CD4-positive, alpha-beta T cell treated with Interleukin-15 for 1 hour (primary cell): ENCODE data around the gene PIM1.
"Not testable (repeated sequence)": the region's sequence is repeated elsewhere in the genome, so short reads cannot be mapped to it uniquely, and the experiment has no call there.

Source experiments
- DNase-seq: peaks from one replicate; pipeline ENCODE4 v3.0.0-alpha.2; 2020

PIM1 gene

DNA sequence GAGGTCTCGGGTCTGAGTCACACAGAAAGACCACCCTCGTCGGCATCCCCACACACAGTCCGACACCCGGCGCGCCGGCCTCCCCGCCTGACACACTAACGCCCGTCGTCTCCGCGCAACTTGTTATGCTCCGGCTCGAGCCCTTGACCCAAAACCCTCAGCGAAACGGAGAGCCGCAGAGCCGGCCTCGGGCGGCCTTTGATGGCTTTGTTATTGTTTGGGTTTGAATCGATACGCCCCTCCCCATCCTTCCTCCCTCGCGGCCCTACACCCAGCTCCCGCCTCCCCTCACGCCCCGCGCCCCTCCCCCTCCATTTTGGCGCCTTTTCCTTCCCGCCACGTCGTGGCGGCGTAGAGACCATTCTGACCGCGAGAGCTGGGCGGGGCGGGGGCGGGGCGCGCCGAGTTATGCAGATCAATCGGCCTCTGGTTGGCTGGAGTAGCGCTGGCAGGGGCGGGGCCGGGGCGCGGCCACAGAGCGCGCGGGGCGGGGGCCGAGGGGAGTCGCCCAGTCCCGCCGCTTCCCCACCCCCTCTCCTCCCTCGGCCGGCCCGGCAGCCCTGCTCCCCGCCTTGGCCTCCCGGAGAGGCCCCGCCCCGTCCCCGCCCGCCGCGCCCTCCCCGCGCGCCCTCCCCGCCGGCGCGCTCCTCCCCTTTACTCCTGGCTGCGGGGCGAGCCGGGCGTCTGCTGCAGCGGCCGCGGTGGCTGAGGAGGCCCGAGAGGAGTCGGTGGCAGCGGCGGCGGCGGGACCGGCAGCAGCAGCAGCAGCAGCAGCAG lies at the start of gene PIM1:
Gene PIM1 (plus strand): TSS at position 657 of the 777 bp plus-strand sequence. CDS start 424 bp downstream, outside the sequence.
- DNase-seq: peak; percentile 99

DNA sequence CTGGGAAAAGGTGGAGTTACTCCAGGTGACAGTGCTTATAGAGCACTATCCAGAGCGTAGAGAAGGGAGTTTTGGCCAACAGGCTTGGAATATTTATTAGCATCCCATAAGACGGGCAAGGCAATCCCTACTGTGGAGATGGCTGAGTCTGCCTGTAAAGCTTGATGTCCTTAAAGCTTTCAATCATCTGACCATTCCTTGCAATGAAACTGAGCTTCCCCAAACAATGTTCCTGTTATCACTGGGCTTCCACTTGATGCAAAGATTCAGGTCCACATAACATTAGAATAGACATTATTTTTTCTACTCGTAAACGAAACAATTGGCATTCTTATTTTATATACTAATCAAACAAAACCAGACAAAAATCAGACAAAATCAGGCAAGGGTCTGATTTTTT lies 48.4 kb upstream of the PIM1 start:
- DNase-seq: no peak

DNA sequence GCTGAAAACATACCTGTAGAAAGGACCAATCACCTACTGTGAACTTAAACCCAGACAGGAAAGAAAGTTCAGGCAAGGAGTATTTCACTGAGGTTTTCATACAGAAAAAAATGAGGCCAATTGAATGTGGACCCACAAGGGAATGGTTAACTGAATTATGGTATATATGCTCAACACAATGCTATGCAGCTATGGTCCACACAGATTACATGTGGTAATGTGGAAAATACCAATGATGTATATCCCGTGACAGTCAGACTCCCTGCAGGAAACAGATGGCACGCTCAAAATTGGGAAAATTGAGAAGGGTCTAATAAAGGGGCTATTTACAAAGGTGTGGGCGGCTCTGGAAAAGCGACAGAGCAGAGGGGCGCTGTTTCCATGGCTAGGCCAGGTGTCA lies 47.1 kb upstream of the PIM1 start:
- no peak for DNase-seq

DNA sequence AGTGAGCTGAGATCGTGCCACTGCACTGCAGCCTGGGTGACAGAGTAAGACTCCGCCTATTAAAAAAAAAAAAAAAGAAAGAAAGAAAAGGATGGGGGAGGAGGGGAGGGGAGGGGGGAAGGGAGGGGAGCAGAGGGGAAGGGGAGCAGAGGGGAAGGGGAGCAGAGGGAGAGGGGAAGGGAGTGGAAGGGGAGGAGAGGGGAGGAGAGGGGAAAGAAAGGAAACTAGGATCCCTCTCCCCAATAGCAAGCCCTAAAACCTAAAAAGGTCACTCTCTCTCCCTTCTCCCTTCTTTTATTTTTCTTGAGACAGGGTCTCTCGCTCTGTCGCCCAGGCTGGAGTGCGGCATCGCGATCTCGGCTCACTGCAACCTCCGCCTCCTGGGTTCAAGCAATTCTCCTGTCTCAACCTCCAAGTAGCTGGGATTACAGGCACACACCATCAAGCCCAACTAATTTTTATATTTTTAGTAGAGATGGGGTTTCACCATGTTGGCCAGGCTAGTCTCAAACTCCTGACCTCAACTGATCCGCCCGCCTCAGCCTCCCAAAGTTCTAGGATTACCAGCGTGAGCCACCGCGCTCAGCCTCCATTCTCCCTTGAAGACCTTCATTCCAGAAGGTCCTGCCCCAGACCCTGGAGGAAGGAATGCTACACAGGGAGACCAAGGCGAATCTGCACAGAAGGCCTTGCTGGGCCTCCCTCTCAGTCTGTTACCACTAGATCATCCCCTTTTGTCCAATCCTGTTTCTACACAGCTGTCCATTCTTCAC lies 45.8 kb upstream of the PIM1 start:
- DNase-seq: no peak

DNA sequence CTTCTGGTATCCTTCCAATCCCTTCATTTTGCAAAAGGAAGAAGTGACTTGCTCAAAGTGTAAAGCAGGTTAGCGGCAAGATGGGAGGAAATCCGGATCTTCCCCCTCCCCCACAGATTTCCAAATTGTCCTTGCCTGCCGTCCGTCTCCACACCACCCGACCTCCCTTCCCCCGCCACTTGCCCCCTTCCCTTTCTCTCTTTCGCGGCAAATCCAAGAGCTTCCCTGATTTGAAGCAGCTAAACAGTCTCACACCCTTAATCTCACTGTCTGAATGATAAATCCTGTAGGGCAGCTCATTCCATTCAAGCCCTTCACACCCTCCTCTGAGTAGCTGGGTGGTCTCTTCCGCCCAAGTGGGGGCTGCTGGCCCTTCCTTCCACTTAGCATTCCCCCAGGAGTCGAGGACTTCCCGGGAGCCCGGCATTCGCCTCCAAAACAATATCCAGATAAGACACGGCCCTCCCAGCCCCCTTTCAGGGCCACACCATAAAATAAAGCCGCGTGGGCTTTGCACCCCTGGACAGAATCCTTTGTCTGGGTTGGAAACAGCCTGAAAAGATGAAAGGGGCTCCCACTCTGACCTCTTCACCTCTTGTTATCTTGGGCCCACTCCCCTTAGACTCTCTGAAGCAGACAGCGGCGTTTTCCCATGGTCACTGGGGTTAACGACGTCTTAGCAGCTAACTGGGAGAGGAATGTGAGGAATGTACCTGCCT lies 44.0 kb upstream of the PIM1 start:
- DNase-seq: no peak

DNA sequence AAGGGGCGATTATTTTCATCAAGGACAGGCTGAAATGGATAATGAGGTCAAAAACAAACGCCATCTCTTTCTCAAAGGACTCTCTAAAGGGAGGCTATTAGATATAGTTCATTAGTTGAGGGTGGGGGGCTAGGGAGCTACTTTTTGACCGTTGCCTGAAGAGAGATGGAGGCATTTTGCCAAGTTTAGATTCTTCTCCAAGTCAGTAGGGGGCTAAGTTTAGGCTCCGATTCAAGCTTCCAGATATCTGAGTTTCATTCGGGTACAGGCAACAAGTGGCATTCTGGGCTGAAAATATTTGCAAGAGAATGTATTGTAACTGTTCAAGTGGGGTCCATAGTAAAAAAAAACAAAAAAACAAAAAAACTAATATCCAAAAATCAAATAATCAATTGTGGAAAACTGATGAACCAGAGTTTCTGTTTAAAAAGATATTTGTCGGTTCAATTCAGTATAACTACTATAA lies 43.4 kb upstream of the PIM1 start:
- no peak for DNase-seq

DNA sequence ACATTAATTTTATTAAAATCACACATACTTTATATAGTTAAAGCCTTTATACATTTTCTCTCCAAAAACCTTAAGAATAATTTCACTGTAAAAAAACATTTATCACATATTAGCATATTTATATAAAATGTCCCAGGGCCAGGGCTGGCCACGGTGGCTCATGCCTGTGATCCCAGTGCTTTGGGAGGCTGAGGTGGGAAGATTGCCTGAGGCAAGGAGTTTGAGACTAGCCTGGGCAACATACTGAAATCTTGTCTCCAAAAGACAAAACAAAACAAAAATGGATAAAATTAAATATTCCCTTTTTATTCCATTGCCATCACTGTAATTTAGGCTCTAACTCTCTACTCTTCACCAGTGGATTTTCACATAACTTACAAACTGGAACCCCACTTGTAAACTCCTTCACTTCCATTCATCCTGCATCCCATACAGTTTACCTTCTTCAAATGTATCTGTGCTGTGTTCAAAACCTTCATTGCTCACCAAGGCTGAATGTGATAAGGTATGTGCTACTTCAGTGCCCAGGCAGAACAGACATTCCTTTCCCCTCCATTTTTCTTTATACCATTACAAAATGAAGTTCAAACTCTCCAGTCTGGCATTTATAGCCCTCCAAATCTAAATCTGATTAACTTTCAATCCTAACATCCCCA lies 42.9 kb upstream of the PIM1 start:
- DNase-seq: no peak

DNA sequence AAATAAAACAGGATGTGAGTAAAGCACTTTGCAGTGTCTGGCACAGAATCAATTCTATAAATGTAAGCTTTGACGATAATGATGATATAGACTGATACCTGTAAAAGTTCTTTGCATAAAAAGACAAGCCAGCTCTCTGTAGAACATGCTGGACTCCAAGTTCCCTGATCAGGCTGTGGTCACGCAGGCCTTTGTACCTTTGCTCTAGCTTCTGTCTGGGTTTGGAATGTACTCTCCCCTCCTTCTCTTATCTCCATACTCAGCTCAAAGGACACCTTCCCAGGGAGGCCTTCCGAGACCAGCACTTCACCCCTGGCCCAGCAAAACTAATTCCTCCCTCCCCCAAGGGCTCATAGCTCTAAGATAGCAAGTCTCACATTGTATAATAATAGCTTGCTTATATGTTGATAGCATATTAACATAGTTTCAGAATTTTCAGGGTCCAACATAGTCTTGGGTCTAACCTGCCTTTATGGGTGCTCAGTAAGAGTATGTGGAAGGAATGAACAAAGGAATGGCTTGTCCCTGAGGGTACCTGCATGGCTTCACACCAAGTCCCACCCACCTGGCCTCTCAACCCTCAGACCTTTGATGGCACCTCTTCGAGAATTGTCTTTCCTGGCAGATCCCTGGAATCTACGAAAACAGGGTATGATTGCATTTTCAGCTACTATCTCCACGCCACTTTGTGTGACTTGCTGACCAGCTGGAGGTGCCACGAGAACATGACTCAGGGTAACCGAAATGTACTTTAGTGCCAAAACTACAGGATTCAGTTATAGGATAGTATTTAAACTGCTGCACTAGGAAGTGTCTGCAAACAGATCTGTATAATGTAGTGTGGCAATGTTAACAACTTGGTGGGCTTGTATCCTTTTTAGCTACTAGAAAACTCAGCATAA lies 41.7 kb upstream of the PIM1 start:
- no peak for DNase-seq

DNA sequence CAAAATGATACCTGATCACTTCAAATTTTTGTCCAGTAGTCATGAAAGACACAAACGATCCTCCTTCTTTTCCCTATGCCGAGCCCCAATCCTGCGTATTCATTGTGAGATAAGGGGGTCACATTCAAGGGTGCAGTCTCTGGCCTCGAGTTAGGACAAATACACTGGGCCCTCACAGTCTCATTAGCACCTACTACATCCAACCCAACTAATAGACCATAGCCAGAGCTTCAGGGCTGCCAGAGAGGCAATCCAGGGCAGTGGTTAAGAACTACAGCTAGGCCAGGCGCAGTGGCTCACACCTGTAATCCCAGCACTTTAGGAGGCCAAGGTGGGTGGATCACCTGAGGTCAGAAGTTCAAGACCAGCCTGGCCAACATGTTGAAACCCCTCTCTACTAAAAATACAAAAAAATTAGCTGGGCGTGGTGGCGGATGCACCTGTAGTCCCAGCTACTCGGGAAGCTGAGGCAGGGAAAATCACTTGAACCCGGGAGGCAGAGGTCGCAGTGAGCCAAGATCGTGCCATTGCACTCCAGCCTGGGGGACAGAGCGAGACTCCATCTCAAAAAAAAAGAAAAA lies 41.0 kb upstream of the PIM1 start:
- not testable (repeated sequence) for DNase-seq

DNA sequence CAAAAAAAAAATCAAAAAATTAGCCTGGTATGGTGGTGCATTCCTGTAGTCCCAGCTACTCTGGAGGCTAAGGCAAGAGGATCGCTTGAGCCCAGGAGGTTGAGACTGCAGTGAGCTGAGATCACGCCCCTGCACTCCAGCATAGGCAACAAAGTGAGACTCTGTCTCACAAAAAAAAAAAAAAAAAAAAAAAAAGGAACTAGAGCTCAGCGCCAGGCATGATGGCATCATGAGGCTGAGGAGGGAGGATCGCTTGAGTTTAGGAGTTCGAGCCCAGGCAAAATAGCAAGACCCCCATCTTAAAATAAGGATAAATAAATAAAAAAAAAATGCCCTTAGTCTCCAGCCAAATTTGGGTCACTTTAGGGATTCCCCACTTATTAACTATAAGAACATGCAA lies 40.4 kb upstream of the PIM1 start:
- no peak for DNase-seq

DNA sequence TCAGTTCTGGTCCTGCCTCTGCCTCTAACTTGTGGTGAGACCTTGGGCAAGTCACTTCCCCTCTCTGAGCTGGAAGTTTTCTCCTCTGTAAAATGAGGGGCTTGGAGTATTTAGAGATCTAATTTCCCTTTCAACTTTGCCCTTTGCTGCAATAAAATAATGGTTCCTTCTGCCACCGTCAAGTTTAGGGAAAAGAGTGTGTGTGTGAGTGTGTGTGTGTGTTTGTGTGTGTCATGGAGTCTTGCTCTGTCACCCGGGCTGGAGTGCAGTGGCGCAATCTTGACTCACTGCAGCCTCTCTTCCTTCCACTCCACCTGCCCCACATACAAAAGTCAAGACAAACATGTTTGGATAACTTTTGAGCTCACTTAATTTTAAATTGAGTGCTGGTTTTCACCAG lies 39.2 kb upstream of the PIM1 start:
- peak; percentile 65 for DNase-seq

DNA sequence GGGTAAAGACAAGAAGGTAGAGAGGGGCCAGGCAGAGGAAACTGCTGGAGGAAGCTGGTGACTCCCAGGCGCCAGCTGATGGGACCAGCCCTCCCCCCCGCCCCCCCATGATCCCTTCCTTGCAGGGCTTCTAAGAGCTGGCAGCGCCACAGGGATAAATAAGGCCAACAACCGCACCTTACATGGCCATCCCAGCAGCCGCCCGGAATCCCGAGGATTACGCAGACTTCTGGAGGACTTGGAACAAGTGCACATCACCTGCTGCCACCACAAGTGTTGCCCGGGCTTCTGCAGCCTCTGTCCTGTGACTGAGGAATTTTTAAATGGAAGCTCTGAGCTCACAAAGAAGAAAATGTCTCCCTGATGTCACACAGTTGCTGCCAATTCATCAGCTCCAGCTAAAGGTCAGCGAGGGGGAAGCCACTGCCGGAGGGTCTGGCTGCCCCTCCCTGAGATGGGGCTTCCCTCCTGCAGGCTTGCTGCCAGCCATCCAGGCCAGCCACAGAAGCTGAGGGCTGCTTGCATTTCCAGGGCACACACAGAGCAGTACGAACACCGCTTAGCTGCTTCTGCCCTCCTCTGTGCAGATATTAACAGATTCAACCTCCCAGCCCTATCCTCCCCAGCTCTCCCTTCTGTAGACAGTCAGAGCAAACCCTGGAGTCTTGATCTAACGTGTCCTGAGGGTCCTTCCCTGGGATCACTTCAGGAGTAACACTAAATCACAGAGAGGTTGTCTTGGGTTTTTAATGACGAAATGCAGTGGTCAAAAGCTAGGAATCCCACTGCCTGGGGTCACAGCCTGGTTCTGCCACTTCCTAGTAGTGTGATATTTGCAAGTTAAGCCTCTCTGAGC lies 38.6 kb upstream of the PIM1 start:
- DNase-seq: no peak

DNA sequence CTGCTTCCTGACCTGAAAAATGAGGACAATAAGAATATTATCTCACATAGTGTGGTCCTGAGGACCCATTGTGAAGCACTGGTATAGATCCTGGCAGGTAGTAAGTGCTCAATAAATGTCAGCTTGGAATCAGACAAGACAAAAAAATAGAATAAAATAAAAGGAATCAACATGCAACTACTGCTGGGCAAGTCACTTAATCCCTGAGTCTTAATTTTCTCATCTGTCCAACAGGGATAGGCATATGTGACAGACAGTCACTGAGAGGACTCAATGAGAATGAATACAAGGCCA lies 38.0 kb upstream of the PIM1 start:
- DNase-seq: no peak

DNA sequence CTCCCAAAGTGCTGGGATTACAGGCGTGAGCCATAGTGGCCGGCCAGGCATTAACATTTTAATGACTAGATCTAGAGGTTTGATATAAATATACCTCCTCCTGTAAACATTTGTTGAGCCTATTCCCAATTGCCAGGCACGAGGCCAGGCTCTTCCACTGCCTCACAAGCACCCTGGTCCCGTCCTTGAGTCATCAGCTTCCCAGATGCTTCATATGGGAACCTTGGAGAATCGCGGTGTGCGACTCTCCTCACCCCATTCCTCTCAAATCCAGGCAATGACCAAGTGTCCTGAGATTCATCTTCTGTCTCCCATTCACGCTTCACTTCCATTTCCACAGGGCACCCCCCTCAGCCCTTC lies 35.9 kb upstream of the PIM1 start:
- DNase-seq: no peak

DNA sequence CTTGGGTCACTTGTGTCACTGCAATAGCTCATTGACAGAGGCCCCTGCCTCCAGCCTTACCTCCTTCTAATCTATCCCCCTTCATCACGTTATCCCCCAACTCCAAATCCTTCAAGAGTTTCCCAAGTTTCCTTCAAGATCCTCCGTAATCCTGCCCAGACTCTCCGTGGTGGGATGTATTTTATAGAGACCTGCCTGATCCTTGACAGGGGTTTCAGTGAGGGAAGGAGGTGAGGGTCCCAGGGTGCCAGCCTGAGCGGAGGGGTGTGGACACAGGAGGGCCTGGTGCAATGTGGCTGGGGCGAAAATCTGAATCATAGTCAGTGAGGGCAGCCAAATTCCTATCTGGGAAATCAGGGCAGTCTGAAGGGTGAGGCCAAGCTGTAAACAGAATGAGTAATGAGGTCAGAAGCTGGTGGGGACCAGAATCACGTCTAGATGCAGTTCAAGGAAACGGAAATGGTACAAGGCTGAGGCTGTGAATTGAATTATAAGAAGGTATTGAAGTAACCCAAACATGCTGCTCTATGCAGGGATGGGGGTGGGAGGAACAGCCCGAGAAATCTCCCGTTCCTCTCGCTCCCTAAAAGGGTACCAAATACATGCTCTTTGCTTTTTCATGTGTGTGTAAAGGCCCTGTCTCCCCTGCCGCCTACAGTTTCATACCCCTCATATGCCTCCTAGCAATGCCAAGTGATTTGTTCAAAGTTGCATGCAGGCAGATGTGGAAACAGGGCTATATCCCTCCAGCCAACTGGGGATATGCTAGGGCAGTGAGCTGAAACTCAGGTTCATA lies 35.4 kb upstream of the PIM1 start:
- peak; percentile 47 for DNase-seq

DNA sequence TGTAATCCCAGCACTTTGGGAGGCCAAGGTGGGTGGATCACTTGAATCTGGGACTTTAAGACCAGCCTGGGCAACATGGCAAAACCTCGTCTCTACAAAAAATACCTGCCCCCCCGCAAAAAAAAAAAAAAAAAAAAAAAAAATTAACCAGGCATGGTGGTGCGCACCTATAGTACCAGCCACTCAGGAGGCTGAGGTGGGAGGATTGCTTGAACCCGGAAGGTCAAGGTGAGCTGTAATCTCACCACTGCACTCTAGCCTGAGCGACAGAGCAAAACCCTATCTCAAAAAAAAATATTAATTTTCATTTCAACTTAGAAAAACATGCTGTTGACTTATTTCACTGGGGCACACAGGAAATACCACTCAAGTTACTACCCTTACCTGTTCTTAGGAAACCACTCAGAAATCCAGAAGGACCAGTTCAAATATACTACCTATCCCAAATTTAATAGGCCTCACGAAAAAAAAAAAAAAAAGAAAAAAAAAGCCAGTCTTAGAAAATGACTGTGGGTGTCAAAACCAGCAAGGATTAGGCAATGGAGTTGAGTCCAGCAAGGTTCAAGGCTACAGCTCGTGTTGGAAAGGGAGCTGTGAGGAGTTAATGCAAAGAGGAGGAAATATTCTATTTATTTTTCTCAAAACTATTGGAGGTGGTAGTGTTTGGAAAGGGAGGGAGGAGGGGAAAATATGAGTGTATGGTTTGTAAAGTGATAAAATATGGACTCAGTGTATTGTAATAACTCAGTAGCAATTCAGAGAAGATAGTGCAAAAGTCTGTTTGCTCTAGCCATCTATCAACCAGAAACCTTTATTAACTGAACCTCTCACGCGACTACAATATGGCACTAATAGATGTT lies 33.9 kb upstream of the PIM1 start:
- no peak for DNase-seq

DNA sequence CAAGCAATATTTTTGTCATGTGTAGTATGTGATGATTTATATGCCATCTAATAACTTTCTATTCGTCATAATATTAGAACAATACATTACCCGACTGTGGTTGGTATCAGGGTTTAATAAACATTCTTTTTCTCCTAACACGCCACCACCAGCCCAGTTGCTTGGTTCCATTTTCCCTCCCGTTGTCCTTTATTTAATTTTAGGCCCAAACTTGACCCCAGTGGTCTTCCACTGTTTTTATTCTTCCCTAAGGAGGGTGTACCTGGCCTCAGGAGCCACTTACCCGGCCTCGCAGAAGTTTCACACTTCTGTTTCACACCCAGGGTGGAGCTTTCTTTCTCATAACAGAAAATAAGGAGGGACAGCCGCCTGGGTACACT lies 33.1 kb upstream of the PIM1 start:
- no peak for DNase-seq

DNA sequence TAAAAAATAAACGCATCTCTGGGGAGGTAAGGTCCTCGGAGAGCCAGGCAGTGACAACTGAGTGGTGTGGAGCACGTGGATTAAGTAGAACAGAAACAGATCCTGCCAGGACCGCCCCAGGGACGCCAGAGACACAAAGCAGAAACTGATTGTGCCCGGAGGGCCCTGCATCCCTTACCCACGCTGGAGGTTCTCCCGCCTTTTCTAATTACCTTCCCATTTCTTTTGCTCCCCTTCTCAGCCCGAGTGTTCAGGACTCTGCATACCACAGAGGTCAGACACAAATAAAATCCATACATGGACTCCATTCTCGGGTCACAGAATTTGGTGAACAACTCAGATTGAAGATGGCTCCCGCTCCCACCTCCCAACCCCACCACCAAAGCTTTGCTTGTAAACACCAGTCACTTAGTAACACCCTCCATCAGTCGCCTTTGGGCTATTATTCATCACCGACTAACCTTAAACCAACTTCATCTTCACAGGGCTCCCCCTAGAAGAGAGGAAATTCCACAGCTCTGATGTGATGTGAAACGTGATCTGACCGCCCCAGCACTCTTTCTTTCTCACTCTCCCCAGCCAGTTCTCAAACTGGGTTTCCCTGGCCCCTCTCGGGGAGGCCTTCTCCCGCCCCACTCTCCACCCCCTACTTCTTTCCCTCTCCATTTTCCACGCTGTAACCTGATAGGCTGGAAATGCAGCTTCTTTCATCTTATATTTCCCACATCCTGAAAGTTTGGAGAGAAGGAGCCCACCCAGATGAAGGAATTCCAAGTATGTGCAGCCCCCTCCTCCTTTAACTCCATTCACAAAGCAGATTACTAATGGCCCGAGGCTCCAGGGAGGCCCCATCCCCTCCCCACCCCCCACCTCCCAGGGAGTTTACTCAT lies 32.5 kb upstream of the PIM1 start:
- peak; percentile 46 for DNase-seq
